GM12878 (cell line): Measurements from ENCODE around the gene TEX51. TPM values are rescaled to one million over a fixed set of nuclear protein-coding genes. Genes with fewer than 3 reads are reported as not detected.

ENCODE experiments used
- ATAC-seq: fragments of 200-7000 bp; cut with Tn5 transposase; 3 replicates; pipeline ENCODE4 v1.9.1; 2020; ENCODE audit warnings: mild to moderate bottlenecking, moderate library complexity
- BruUV-seq: library from RNA; stranded (reverse); fragments of 400-500 nt; replicated peaks from 2 replicates; lab custom pipeline; 2021; lab: Mats Ljungman, UMichigan
- CTCF ChIA-PET: fragments of 300-600 bp; sonication (Branson Sonifier 250); formaldehyde crosslinking; extraction: SDS; loops from one replicate; lab custom pipeline; 2021; ENCODE audit warnings: inconsistent platforms; lab: Yijun Ruan, JAX
- POLR2A ChIA-PET: fragments of 350-600 bp; formaldehyde crosslinking; extraction: SDS; loops from one replicate; lab custom pipeline; 2021; ENCODE audit warnings: inconsistent platforms; lab: Charles Lee
- RAD21 ChIA-PET: fragments of 300-600 bp; sonication (Branson Sonifier 250); formaldehyde crosslinking; loops from one replicate; lab custom pipeline; 2023; ENCODE audit warnings: antibody characterized with exemption; ENCODE audit not compliant: unreplicated experiment; lab: Charles Lee
- SMC1A ChIA-PET: fragments of 300-600 bp; sonication (Branson Sonifier 250); formaldehyde crosslinking; loops from one replicate; lab custom pipeline; 2023; ENCODE audit not compliant: unreplicated experiment, uncharacterized antibody; lab: Charles Lee
- DNase-seq: peaks from one replicate; pipeline ENCODE4 v3.0.0-alpha.2; 2011; ENCODE audit warnings: low read depth, low spot score
- FAIRE-seq: peaks from 3 replicates; lab custom pipeline; 2011; peaks lifted over from hg19 to GRCh38; lab: Jason Lieb, UNC
- H2AFZ ChIP-seq: 2 replicates; pipeline ENCODE4 v1.6.0; 2011; ENCODE audit warnings: low read depth, low read length, control low read depth; ENCODE audit not compliant: control insufficient read depth
- H3K27ac ChIP-seq: 2 replicates; pipeline ENCODE4 v1.5.1; 2011; ENCODE audit warnings: control low read depth; ENCODE audit not compliant: control insufficient read depth, insufficient read depth
- H3K27me3 ChIP-seq, 2 experiments: replicated peaks in 1 of 2; 2 replicates each; pipeline versions ENCODE4 v1.6.0 to v1.6.1; 2011; ENCODE audit warnings: low read length in 1 of 2; ENCODE audit not compliant: control insufficient read depth in 2 of 2, insufficient read depth in 2 of 2
- H3K36me3 ChIP-seq, 2 experiments: 2 replicates each; pipeline ENCODE4 v1.5.1; 2011; ENCODE audit warnings: low read length in 1 of 2; ENCODE audit not compliant: control insufficient read depth in 2 of 2, insufficient read depth in 2 of 2
- H3K4me1 ChIP-seq: 2 replicates; pipeline ENCODE4 v1.6.1; 2011; ENCODE audit warnings: mild to moderate bottlenecking, low read length, moderate library complexity, mixed read lengths; ENCODE audit not compliant: control insufficient read depth, insufficient read depth
- H3K4me2 ChIP-seq: 2 replicates; pipeline ENCODE4 v1.6.0; 2011; ENCODE audit warnings: control low read depth; ENCODE audit not compliant: control insufficient read depth, insufficient read depth
- H3K4me3 ChIP-seq: fragments of 200-600 bp; sonication (generic); 2 replicates; pipeline ENCODE4 v1.5.1; 2016
- H3K79me2 ChIP-seq: 2 replicates; pipeline ENCODE4 v1.6.0; 2011; ENCODE audit warnings: low read length; ENCODE audit not compliant: control insufficient read depth, insufficient read depth
- H3K9ac ChIP-seq: 2 replicates; pipeline ENCODE4 v1.8.0; 2011; ENCODE audit warnings: low read length, control low read depth, mixed read lengths; ENCODE audit not compliant: control insufficient read depth, insufficient read depth
- H3K9me3 ChIP-seq: replicated peaks from 3 replicates; pipeline ENCODE4 v1.5.1; 2011; ENCODE audit warnings: mild to moderate bottlenecking, low read length; ENCODE audit not compliant: control insufficient read depth, insufficient read depth
- H4K20me1 ChIP-seq: 2 replicates; pipeline ENCODE4 v1.6.0; 2011; ENCODE audit not compliant: control insufficient read depth, insufficient read depth
- BHLHE40 ChIP-seq, 2 experiments: fragments of 450-650 bp in 1 of 2; IDR thresholded peaks; 2 replicates each; pipeline ENCODE4 v1.6.1; 2011 to 2017; ENCODE audit warnings: low read depth in 2 of 2, borderline replicate concordance in 1 of 2, improper control_type of control experiment in 1 of 2, low read length in 1 of 2, mild to moderate bottlenecking in 1 of 2
- FOS ChIP-seq: IDR thresholded peaks from 3 replicates; pipeline ENCODE4 v1.6.1; 2011; ENCODE audit warnings: borderline replicate concordance; ENCODE audit not compliant: insufficient read length; ENCODE audit errors: extremely low read depth
- GATAD2B ChIP-seq: fragments of 450-650 bp; conservative IDR thresholded peaks from 2 replicates; pipeline ENCODE4 v1.6.1; 2017; ENCODE audit warnings: low read depth, mild to moderate bottlenecking, moderate library complexity
- HDAC6 ChIP-seq: fragments of 200-600 bp; sonication (generic); IDR thresholded peaks from one replicate; pipeline ENCODE4 v1.8.0; 2017; ENCODE audit warnings: antibody characterized with exemption; ENCODE audit not compliant: unreplicated experiment
- NRF1 ChIP-seq: conservative IDR thresholded peaks from 2 replicates; pipeline ENCODE4 v1.6.1; 2011; ENCODE audit warnings: mild to moderate bottlenecking, low read depth, low read length, improper control_type of control experiment
- PAX8 ChIP-seq: fragments of 450-650 bp; IDR thresholded peaks from 2 replicates; pipeline ENCODE4 v1.6.1; 2017; ENCODE audit warnings: mild to moderate bottlenecking, moderate library complexity
- PML ChIP-seq: IDR thresholded peaks from 2 replicates; pipeline ENCODE4 v1.6.1; 2012; ENCODE audit warnings: low read length, inconsistent platforms
- RFX5 ChIP-seq: IDR thresholded peaks from 2 replicates; pipeline ENCODE4 v1.6.1; 2011; ENCODE audit warnings: low read depth, low read length, improper control_type of control experiment
- SIX5 ChIP-seq: IDR thresholded peaks from 2 replicates; pipeline ENCODE4 v1.6.1; 2011; ENCODE audit warnings: mild to moderate bottlenecking, low read depth, low read length, moderate library complexity; ENCODE audit not compliant: severe bottlenecking
- ZNF207 ChIP-seq: fragments of 450-650 bp; IDR thresholded peaks from 2 replicates; pipeline ENCODE4 v1.6.1; 2014; ENCODE audit warnings: antibody characterized with exemption, mild to moderate bottlenecking, borderline replicate concordance
- ZNF24 ChIP-seq: fragments of 450-650 bp; IDR thresholded peaks from 2 replicates; pipeline ENCODE4 v1.6.1; 2017; ENCODE audit warnings: antibody characterized with exemption, mild to moderate bottlenecking
- WGBS: methylation state at CpG from one replicate; pipeline ENCODE4 v1.1.6; 2016; ENCODE audit warnings: low lambda C conversion rate; ENCODE audit not compliant: insufficient replicate concordance, insufficient coverage; ENCODE audit errors: missing lambda C conversion rate; 5-methylcytosine and 5-hydroxymethylcytosine counted together
- in situ Hi-C: fragments of 300-500 bp; cut with MboI; formaldehyde crosslinking; loops from 9 replicates; pipeline ENCODE4 v1.14.3; 2018; ENCODE audit warnings: mixed read lengths
- intact Hi-C: fragments of 100-400 bp; cut with micrococcal nuclease; formaldehyde crosslinking; loops from one replicate; pipeline ENCODE4 v1.14.2; 2022; ENCODE audit not compliant: unreplicated experiment
- polyA plus RNA-seq, 11 experiments: library from polyadenylated mRNA; depleted of rRNA in 4 of 11; unstranded in 6 of 11; stranded (reverse) in 5 of 11; fragments of >200 nt; fragmentation: Nextera tagmentation in 4 of 11; fragmentation: Illumina TruSeq in 1 of 11; extraction: Ambion mirVana in 4 of 11; extraction: Trizol in 1 of 11; gene quantifications; 1 replicate in 1 of 11; 2 replicates in 10 of 11; pipeline versions ENCODE4 v1.2.1 to v1.2.3, GENCODE V29; 2011 to 2016; ENCODE audit warnings: inconsistent platforms in 2 of 11, missing spikeins in 2 of 11, low read depth in 1 of 11
- total RNA-seq, 4 experiments: library from RNA; depleted of rRNA in 3 of 4; stranded (reverse); fragments of >200 nt in 3 of 4; fragmentation: Illumina TruSeq in 1 of 4; extraction: Trizol in 1 of 4; gene quantifications; 2 replicates each; pipeline versions ENCODE4 v1.2.1 to v1.2.3, GENCODE V29; 2013 to 2021
- TF ChIP-seq, protein P1 (sequence below): IDR thresholded peaks from 2 replicates; pipeline ENCODE4 v1.6.1; 2012; ENCODE audit warnings: improper control_type of control experiment, low read depth, low read length; ENCODE audit not compliant: insufficient replicate concordance

Gene TEX51
- total and polyA plus RNA-seq, 10 of the 15 experiments (the other 5 are each of a cell fraction or from before 2014, with no cell fraction given): not detected

DNA sequence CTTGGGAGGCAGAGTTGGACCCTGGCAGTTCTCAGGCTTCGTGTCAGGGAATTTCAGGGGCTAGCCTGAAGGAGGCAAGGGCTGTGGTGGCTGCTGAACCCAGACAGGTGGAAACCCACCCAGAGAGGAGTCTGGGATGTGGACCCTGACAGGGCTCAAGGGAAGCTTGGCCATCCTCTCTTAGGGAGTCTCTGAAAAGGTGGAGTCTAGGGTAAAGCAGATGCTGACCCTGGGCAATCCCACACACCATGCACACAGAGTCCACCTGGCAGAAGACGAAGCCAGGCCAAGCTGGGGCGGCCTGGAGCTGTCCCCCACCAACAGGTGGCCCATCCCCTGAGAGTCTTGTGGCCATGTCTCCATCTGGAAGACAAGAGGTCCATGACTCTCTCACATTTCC is 41.2 kb upstream of the TEX51 start:
- BruUV-seq: no TSS peak
- intact Hi-C loops: no loop called here
- SMC1A ChIA-PET: no interaction called here

More for the DNA sequence above, 41.2 kb upstream of the TEX51 start:
- FAIRE-seq (no peak), ATAC-seq (no peak), DNase-seq (no peak)
- Histone ChIP-seq H3K4me1 (no peaks in the 10 kb centered on the region), H3K9me3 (no peaks in the 10 kb centered on the region), H3K79me2 (no peaks in the 10 kb centered on the region), H3K36me3 (no peaks in the 10 kb centered on the region), H3K27ac (no peak overlapping the region), H3K4me2 (no peak overlapping the region), H3K9ac (no peak overlapping the region), H3K4me3 (no peak overlapping the region), H3K27me3 (peaks cover 1 to 3% of the 10 kb centered on the region in 2 experiments; a peak in 2 of 4 replicates), H4K20me1 (no peaks in the 10 kb centered on the region), H2AFZ (no peak overlapping the region)
- RAD21 ChIA-PET: no interaction called here
- 0% methylated on average over 3 of the region's 3 CpGs for WGBS
- CTCF ChIA-PET: no interaction called here
- in situ Hi-C loops: no loop called here
- TF ChIP-seq PML: no peak
- no peak for TF ChIP-seq FOS
- no peak for TF ChIP-seq GATAD2B
- TF ChIP-seq ZNF207: no peak
- TF ChIP-seq ZNF24: no peak
- no peak for TF ChIP-seq SIX5
- TF ChIP-seq NRF1: no peak
- TF ChIP-seq RFX5: no peak
- TF ChIP-seq PAX8: no peak
- no peak for TF ChIP-seq BHLHE40 (IDR thresholded peaks at IDR 0.05; ENCODE audit: borderline replicate concordance in 1 of 2, low read depth in 2 of 2, low read length in 1 of 2)
- TF ChIP-seq, protein P1, sequence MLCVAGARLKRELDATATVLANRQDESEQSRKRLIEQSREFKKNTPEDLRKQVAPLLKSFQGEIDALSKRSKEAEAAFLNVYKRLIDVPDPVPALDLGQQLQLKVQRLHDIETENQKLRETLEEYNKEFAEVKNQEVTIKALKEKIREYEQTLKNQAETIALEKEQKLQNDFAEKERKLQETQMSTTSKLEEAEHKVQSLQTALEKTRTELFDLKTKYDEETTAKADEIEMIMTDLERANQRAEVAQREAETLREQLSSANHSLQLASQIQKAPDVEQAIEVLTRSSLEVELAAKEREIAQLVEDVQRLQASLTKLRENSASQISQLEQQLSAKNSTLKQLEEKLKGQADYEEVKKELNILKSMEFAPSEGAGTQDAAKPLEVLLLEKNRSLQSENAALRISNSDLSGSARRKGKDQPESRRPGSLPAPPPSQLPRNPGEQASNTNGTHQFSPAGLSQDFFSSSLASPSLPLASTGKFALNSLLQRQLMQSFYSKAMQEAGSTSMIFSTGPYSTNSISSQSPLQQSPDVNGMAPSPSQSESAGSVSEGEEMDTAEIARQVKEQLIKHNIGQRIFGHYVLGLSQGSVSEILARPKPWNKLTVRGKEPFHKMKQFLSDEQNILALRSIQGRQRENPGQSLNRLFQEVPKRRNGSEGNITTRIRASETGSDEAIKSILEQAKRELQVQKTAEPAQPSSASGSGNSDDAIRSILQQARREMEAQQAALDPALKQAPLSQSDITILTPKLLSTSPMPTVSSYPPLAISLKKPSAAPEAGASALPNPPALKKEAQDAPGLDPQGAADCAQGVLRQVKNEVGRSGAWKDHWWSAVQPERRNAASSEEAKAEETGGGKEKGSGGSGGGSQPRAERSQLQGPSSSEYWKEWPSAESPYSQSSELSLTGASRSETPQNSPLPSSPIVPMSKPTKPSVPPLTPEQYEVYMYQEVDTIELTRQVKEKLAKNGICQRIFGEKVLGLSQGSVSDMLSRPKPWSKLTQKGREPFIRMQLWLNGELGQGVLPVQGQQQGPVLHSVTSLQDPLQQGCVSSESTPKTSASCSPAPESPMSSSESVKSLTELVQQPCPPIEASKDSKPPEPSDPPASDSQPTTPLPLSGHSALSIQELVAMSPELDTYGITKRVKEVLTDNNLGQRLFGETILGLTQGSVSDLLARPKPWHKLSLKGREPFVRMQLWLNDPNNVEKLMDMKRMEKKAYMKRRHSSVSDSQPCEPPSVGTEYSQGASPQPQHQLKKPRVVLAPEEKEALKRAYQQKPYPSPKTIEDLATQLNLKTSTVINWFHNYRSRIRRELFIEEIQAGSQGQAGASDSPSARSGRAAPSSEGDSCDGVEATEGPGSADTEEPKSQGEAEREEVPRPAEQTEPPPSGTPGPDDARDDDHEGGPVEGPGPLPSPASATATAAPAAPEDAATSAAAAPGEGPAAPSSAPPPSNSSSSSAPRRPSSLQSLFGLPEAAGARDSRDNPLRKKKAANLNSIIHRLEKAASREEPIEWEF: no peak
- TF ChIP-seq HDAC6: no peak
- POLR2A ChIA-PET: no interaction called here
